ENCODE data around the gene NRARP. TPM values are rescaled to one million over a fixed set of nuclear protein-coding genes. Genes with fewer than 3 reads are reported as not detected.
A peak's percentile ranks its signal among the peaks of the same experiment; 100 is the strongest.

The NRARP gene
- total RNA-seq, 1 experiment from 2014 or later = 7.4 TPM

GRCh38 chr9:137278061-137278701 is 23.9 kb downstream of the NRARP start:
- intact Hi-C loops (cut with micrococcal nuclease; ENCODE audit: unreplicated experiment) = no loop called here
- no peaks in the 10 kb centered on the region for H3K9me3 ChIP-seq (ENCODE audit: low read depth, low read length, poor library complexity, severe bottlenecking)
- ChIA-PET CTCF (interaction anchor here (1.6 kb wide), 1 partner anchor 9 kb away, joined by 4 read pairs; no protein-coding TSS in a partner anchor), POLR2A (ENCODE audit: low non-redundant PET) (no interaction called here)
- no peak overlapping the region for H3K4me3 ChIP-seq (ENCODE audit: low read depth, low read length, poor library complexity, severe bottlenecking)
- peaks cover 23% of the 10 kb centered on the region for H3K4me1 ChIP-seq (ENCODE audit: insufficient read depth, low read length, poor library complexity, severe bottlenecking)
- H3K36me3 ChIP-seq (ENCODE audit: insufficient read depth, low read length, poor library complexity, severe bottlenecking) = no peaks in the 10 kb centered on the region
- no TSS peak for BruUV-seq (replicated peaks)
- H3K27ac ChIP-seq (ENCODE audit: low read depth, low read length, poor library complexity, severe bottlenecking) = no peak overlapping the region
- no peak for DNase-seq (ENCODE audit: low spot score)
- H3K27me3 ChIP-seq (replicated peaks; ENCODE audit: insufficient read depth, low read depth, low read length, poor library complexity) = no peaks in the 10 kb centered on the region
- no peak for TF ChIP-seq CTCF (conservative IDR thresholded peaks at IDR 0.05; ENCODE audit: low read depth, low read length)
- no peak for TF ChIP-seq EZH2 (IDR thresholded peaks at IDR 0.05; ENCODE audit: borderline replicate concordance, low read depth, low read length, poor library complexity, severe bottlenecking)

GRCh38 chr9:137277329-137278041 is 24.6 kb downstream of the NRARP start, which contains the start of gene TOR4A:
TSS of gene TOR4A (plus strand) at chr9:137277726. CDS start at chr9:137278690, 964 bp downstream.
- intact Hi-C loops (cut with micrococcal nuclease; ENCODE audit: unreplicated experiment) = no loop called here
- Histone ChIP-seq H3K4me1 (ENCODE audit: insufficient read depth, low read length, poor library complexity, severe bottlenecking) (peaks cover 23% of the 10 kb centered on the region), H3K36me3 (ENCODE audit: insufficient read depth, low read length, poor library complexity, severe bottlenecking) (peaks cover 5% of the 10 kb centered on the region), H3K27me3 (replicated peaks; ENCODE audit: insufficient read depth, low read depth, low read length, poor library complexity) (no peaks in the 10 kb centered on the region), H3K4me3 (ENCODE audit: low read depth, low read length, poor library complexity, severe bottlenecking) (no peak within 1 kb of the TSS), H3K9me3 (ENCODE audit: low read depth, low read length, poor library complexity, severe bottlenecking) (no peaks in the 10 kb centered on the region), H3K27ac (ENCODE audit: low read depth, low read length, poor library complexity, severe bottlenecking) (peak within 1 kb of the TSS; percentile 77)
- ChIA-PET POLR2A (ENCODE audit: low non-redundant PET) (no interaction called here), CTCF (interaction anchor here (1.0 to 1.6 kb wide), 2 partner anchors 9 to 243 kb away, joined by 4 to 6 read pairs; no protein-coding TSS in a partner anchor)
- no TSS peak for BruUV-seq (replicated peaks)
- TF ChIP-seq CTCF (conservative IDR thresholded peaks at IDR 0.05; ENCODE audit: low read depth, low read length) (no peak), EZH2 (IDR thresholded peaks at IDR 0.05; ENCODE audit: borderline replicate concordance, low read depth, low read length, poor library complexity, severe bottlenecking) (no peak)
- no peak for DNase-seq (ENCODE audit: low spot score)

GRCh38 chr9:137276473-137277328 is 25.4 kb downstream of the NRARP start:
- no TSS peak for BruUV-seq (replicated peaks)
- intact Hi-C loops (cut with micrococcal nuclease; ENCODE audit: unreplicated experiment) = no loop called here
- Histone ChIP-seq H3K27me3 (replicated peaks; ENCODE audit: insufficient read depth, low read depth, low read length, poor library complexity) (no peaks in the 10 kb centered on the region), H3K9me3 (ENCODE audit: low read depth, low read length, poor library complexity, severe bottlenecking) (no peaks in the 10 kb centered on the region), H3K27ac (ENCODE audit: low read depth, low read length, poor library complexity, severe bottlenecking) (peak overlapping the region; percentile 77), H3K4me3 (ENCODE audit: low read depth, low read length, poor library complexity, severe bottlenecking) (no peak overlapping the region), H3K36me3 (ENCODE audit: insufficient read depth, low read length, poor library complexity, severe bottlenecking) (peaks cover 8% of the 10 kb centered on the region), H3K4me1 (ENCODE audit: insufficient read depth, low read length, poor library complexity, severe bottlenecking) (peaks cover 23% of the 10 kb centered on the region)
- ChIA-PET POLR2A (ENCODE audit: low non-redundant PET) (interaction anchor here (0.7 kb wide), 1 partner anchor 529 kb away, joined by 3 read pairs; no protein-coding TSS in a partner anchor), CTCF (interaction anchor here (1.0 to 1.6 kb wide), 2 partner anchors 10 to 242 kb away, joined by 4 to 6 read pairs; no protein-coding TSS in a partner anchor)
- peak; percentile 80 for DNase-seq (ENCODE audit: low spot score)
- no peak for TF ChIP-seq EZH2 (IDR thresholded peaks at IDR 0.05; ENCODE audit: borderline replicate concordance, low read depth, low read length, poor library complexity, severe bottlenecking)
- TF ChIP-seq CTCF (conservative IDR thresholded peaks at IDR 0.05; ENCODE audit: low read depth, low read length) = no peak
